Amniotic stem cell (primary cell): ENCODE results near the gene COPS9.

ENCODE experiments used
- DNase-seq: peaks from one replicate; lab custom pipeline; 2025; lab: John Stamatoyannopoulos, UW

Gene COPS9

DNA sequence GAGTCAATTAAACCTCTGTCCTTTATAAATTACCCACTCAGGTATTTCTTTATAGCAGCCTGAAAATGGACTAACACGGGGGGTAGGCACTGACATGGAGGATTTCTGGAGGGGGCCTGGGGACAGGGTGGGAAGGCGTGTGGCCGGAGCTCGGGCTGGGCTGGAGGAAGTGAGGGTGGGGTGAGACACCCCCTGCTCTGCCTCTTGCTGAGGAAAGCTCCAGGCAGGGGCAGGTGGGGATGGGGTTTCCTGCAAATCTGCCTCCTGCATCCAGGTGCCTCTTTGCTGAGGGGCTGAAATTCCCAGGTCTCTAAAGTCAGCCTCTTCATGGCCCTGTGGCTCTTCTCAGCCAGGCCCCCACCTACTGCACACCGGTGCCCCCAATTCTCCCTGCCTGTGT lies 30.1 kb upstream of the COPS9 start:
- DNase-seq = no peak

- no peak for DNase-seq
These were observed 29.6 kb upstream of the COPS9 start for GRCh38 chr2:240165661-240166060.

DNA sequence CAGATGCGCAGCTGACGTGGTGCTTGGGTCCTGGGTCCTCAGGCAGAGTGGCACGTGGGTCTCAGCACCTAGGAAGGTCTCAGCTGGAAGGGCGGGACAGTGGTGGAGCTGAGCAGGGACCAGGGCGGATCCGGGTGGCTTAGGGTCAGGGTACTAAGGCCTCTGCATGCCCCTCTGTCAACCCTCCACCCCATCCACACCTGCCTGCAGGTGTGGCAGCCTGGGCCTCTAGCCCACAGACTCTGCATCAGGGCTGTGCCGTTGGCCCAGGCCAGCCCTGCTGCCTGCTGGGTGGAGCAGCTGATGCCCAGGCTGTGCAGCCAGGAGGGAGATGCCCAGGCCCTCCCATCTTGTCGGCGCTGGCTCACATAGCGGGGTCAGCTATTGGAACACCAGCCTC lies 28.9 kb upstream of the COPS9 start:
- DNase-seq = no peak

GRCh38 chr2:240164586-240164985 lies 28.5 kb upstream of the COPS9 start:
- DNase-seq = no peak

DNA sequence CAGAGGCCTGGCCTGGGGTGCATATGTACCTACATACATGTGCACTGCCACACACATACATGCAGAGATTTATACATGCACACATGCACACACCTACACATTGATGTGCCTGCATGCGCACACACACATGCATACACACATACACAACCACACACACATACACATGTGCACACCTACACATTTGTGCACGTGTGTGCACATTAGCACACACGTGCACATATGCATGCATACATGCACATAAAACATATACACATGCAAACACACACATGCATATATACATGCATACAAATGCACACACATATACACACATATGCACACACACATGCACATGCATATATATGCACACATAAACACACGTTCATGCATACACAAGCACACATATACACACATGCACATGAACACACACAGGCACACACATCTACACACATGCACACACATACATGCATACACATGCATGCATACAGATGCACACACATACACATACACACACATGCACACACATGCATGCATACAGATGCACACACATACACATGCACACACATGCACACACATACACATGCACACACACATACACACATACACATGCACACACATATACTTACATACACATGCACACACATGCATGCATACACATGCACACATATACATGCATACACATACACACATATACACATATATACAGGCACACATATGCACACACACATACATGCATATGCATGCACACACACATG lies 27.9 kb upstream of the COPS9 start:
- no peak for DNase-seq

GRCh38 chr2:240162939-240163714 lies 27.0 kb upstream of the COPS9 start:
- no peak for DNase-seq

DNA sequence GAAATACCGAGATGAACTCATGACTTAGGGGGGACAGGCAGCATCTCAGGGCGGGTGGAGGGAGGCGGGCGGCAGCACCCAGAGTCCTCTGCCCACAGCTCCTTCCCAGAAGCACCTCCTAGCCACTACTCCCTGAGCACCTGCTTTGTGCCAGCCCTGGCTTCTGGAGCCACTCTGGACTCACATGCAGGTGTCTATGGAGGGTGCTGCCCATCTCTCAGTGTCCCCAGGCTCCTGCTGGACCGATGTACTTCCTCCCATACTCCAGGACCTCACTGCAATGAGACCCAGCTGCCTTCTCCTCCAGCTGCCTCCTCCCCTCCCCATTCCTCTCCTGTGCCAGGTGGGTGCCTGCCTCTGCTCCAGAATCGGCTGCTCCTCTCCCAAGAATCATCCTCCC lies 26.4 kb upstream of the COPS9 start:
- no peak for DNase-seq

DNA sequence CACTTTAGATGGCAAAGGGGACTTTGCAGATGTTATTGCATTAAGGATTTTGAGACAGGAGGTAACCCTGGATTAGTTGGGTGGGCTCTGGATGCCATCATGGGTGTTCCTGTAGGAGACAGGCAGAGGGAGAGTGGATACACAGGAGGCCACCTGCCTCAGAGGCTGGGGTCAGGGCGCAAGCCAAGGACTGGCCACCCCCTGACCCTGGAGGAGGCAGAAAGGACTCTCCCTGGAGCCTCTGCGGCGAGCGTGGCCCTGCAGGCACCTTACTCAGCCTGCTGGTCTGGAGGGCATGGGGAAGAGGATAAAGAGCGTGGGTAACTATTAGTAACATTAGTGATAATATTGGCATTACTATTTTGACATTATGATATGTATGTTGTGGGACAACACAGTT lies 25.9 kb upstream of the COPS9 start:
- no peak for DNase-seq

DNA sequence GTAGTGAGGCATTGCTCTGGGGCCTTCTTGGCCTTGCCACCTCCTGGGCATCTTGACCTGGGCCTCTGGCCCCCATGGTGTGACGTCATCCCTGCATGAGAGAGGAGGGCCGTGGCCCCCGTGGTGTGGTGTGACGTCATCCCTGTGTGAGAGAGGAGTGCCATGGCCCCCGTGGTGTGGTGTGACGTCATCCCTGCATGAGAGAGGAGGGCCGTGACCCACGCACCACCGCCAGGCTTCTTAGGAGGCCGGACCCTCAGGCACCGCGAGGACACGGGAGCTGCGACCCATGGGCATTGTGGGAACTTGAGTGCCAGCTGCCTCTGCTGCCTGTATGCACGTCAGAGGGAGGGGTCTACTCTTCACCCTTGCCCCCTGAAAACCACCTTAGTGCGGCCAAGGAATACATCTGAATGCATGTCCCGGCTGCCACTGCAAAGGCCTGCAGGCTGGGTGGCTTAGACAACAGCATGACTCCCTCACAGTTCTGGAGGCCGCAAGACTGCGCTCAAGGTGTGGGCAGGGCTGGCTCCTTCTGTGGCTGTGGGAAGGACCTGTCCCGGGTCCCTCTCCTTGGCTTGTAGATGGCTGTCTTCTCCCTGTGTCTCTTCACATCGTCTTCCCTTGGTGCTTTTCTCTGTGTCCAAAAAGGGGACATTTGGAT lies 25.1 kb upstream of the COPS9 start:
- DNase-seq = no peak

GRCh38 chr2:240160291-240161086 lies 24.4 kb upstream of the COPS9 start:
- no peak for DNase-seq

DNA sequence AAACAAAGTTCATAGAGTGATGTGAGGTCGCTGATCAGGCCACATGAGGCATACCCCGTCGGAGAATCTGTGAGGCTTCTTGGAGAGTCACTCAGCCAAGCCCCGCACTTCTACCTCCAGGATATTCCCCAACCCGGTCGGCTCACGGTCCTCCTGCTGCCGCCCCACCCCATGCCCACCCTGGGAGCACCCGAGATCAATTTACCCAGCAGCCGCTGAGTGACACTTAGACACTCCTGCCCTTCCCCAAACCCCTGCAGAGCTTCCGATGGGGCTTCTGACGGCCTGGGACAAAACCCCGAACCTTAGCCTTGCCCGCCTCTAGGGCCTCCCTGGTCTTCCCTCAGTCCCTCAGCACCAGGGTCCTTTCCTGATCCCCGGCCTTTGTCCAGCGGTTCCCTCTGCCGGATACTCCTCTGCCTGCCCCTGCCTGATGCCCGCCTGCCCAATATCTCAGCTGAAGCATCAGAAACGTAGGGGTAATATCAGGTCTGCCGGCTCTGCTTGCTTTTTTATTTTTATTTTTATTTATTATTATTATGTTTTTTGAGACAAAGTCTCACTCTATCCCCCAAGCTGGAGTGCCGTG lies 23.2 kb upstream of the COPS9 start:
- no peak for DNase-seq

DNA sequence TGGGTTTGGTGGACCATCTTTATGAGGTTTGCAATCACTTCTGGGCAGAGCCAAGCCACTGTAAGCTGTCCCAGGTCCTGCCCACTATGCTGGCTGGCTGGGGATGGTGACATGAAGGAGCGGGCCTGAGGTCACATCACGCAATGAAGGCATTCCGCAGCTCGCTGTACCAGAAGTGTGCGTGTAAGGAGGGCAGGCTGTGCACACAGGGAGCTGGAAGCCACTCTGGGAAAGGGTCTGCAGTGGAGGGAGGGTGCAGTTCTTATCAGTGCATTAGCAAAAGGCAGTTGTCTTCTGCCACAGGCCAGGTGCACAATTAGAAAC lies 21.0 kb upstream of the COPS9 start:
- no peak for DNase-seq

- DNase-seq = no peak
These were observed 20.5 kb upstream of the COPS9 start for GRCh38 chr2:240156435-240157146.

DNA sequence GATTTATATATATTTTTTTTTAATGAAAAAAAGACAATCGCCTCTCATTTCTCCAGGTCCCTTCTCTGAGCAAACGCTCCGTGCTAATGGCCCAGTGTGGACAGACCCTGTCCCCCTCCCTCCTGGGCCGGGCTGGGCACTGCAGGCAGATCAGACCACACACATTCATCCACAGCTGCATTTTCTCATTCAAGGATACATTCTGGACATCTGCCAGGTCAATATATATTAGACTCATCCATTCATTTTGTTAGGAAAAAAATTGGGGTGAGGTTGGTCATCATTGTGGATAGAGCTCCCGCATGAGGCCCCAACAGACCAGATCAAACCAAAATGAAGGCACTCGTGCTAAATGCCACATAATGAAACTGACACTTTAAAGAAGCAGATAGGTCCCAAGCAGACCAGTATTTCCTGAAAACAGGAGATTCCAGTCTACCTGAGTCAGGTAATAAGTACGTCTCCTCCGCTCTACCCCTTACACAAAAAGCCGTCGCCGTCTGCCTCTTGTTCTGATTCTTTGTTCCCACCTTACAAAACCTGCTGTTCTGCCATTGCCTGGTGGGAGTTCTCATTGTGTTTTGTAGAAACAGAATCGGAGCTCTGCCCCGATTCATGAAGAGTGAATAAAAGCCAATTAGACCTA lies 19.8 kb upstream of the COPS9 start:
- no peak for DNase-seq

DNA sequence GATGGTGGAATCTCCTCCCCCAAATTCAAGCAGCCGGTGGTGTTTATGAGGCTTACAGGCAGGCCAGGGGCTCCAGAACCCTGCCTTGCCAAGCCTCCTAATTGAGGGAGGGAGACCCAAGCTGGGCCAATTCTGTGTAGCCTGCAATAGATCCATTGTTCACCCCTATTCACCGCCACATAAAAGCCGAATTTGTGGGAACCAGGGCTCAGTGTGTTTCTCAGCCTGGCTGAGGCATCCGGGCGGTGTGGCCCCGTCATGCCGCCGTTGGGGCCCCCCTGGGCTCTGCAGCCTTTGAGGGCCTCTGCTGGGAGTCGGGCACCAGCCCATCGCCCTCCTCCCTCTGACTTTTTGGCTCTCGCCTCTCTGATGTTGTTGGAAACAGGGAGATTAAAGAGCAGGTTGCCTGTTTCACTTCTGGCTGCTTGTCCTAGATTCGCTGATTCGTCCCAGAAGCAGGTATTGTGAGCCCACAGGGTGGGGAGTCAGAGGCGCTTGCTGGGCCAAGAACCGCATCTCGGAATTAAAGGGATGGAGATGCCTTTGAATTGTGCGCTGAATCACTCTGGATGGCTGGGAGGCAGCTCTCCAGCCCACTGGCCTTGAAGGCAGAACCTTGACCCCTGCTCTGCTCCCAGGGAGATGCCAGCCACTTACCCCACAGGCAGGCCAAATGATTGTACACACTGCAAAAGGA lies 19.1 kb upstream of the COPS9 start:
- DNase-seq = no peak

DNA sequence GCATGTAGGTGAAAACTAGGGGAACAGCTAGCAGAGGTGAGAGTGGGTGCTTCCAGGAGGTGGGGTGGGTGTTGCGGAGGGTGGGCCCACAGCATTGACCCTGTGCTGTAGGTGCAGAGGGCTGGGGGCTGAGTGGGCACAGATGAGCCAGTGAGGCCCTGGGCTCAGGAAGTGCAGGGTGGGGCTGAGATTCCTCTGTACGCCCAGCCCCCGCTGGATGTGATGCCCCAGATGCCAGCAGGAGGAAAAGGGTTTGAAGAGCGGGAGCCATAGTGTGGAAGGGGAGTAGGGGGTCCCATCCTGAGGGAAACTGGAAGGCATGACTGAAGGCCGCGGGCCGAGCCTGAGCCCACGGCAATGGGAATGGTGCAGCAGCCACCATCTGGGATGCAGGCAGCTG lies 18.5 kb upstream of the COPS9 start:
- no peak for DNase-seq

DNA sequence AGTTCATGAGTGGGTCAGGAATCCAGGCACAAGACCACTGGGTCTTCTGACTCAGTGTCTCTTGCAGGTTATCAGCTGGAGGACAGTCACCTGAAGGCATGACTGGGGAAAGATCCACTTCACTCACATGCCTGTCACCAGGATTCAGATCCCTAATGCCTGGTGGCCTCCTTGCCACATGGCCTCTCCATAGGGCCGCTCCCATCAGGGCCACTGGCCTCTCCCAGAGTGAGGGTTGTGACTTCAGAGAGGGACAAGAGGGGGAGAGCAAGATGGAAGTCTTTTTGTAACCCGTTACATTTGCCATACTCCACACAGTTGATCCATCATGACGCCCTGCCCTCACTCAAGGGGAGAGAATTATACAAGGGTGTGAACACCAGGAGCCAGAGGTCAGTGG lies 17.3 kb upstream of the COPS9 start:
- no peak for DNase-seq

- DNase-seq = no peak
These were observed 15.4 kb upstream of the COPS9 start for GRCh38 chr2:240151477-240152031.

- no peak for DNase-seq
These were observed 14.1 kb upstream of the COPS9 start for GRCh38 chr2:240149943-240150784.
